Inflammatory macrophage treated with lipopolysaccharide for 4 hours (primary cell): ENCODE results near the gene GFI1.
"Not testable (repeated sequence)": the region's sequence is repeated elsewhere in the genome, so short reads cannot be mapped to it uniquely, and the experiment has no call there.

Experiments used
- DNase-seq: peaks from one replicate; pipeline ENCODE4 v3.0.0-alpha.2; 2020

The GFI1 gene

GRCh38 chr1:92464588-92465255, 22.0 kb downstream of the GFI1 start:
- no peak for DNase-seq

GRCh38 chr1:92461364-92462097, 25.2 kb downstream of the GFI1 start:
- DNase-seq = peak; percentile 57

DNA sequence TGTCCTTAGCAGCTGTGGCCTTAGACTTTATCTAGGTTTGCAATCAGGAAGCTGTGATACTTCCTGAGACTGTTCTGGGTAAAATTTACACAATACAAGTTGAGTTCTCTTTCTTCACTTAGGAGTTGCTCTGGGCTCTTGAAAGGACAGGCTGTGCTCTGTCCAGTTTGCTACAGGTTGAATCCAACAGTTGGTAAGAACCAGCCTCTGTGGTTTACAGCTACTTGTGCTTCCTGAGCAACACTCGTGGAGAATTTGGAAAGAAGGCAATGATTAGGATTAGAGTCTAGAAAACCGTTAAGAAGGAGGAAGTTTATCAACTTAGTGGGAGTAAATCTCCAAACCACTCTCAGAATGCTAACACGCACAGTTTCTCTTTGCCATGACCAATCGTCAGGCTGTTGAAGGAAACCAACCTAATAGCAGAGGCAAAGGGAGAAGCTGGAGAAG, 26.8 kb downstream of the GFI1 start:
- DNase-seq = peak; percentile 83

GRCh38 chr1:92458146-92458545, 28.6 kb downstream of the GFI1 start:
- peak; percentile 65 for DNase-seq

DNA sequence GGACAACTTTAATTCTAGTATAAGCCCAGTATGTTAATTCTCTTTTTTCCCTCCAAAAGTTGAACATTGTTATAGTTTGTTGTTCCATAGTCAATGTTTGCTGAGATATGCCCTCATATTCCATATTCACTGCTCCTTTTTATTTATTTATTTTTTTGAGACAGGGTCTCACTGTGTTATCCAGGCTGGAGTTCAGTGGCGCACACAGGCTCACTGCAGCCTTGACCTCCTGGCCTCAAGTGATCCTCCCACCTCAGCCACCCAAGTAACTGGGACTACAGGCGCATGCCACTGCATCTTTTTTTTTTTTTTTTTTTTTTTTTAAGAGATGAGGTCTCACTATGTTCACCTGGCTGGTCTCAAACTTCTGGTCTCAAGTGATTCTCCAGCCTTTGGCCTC, 38.7 kb downstream of the GFI1 start:
- DNase-seq = no peak

- DNase-seq = no peak
Measured at GRCh38 chr1:92447033-92447681, 39.6 kb downstream of the GFI1 start.

GRCh38 chr1:92446546-92446945, 40.2 kb downstream of the GFI1 start:
- DNase-seq = no peak

DNA sequence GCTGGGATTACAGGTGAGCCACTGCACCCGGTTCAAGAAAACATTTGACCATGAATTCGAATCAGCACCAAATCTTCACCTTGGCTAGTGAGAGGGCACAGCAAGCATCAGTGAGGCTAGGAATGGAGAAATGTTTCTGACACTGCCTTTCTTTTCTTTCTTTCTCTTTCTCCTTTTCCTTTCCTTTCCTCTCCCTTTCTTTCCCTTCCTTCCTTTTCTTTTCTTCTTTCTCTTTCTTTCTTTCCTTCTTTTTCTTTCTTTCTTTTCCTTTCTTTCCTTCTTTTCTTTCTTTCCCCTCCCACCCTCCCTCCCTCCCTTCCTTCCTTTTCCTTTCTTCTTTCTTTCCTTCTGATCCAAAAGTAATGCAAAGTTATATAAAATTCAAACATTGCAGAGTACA, 40.9 kb downstream of the GFI1 start:
- no peak for DNase-seq

GRCh38 chr1:92444351-92444750, 42.4 kb downstream of the GFI1 start:
- DNase-seq = no peak

DNA sequence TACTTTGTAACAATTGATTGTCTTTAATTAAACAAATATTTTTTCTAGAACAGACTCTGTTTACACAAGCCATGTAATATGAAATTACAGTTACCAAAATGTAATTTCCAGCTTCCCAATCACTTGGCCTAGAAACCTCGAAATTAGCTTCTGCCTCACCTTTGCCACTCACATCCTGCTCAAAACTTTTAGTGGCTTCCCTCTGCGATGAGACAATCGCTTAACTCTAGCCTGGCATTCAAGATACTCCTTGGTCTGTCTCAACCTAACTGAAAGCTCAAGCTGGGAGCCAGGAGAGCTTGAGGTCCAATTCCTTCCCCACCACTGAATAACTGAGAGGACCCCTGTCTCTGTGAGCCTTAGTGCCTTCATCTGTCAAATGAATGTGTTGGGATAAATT, 42.8 kb downstream of the GFI1 start:
- no peak for DNase-seq

DNA sequence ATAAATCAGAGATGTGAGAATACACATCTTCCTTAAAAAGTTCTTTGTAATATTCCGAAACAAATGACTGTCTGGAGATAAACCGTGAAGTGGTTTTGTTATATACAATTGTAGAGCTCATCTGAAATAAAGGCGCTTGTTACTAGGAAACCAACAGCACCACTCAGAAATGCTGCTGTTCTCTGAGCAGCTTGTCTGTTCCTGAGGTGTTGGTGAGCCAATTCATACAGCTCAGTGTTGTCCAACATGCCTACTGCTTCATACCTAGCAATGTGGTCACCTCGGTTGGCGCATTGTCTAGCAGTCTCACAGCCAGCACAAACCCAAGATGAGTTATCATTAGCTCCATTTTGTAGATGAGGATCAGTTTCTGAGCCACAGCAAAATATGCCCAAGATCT, 44.4 kb downstream of the GFI1 start:
- no peak for DNase-seq

GRCh38 chr1:92441697-92442342, 44.9 kb downstream of the GFI1 start:
- no peak for DNase-seq

- no peak for DNase-seq
Measured at GRCh38 chr1:92441316-92441696, 45.4 kb downstream of the GFI1 start.

DNA sequence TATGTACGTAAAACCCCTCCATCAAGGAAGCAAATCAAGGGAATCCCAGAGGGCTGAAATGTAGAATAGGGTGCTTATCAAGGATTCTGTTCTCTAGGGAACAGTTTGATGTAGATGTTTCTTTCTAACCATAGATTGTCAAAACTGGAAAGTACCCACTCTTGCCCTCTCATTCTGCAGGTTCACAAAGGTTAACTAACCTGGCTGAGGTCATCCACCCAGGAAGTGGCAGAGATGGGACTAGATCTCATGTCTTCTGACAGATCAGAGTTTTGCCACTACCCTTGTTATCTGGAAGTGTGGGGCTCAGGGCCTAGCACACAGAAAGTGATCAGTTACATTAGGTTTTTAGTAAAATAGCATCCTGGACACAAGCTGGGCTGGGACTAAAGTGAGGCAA, 47.4 kb downstream of the GFI1 start:
- no peak for DNase-seq

DNA sequence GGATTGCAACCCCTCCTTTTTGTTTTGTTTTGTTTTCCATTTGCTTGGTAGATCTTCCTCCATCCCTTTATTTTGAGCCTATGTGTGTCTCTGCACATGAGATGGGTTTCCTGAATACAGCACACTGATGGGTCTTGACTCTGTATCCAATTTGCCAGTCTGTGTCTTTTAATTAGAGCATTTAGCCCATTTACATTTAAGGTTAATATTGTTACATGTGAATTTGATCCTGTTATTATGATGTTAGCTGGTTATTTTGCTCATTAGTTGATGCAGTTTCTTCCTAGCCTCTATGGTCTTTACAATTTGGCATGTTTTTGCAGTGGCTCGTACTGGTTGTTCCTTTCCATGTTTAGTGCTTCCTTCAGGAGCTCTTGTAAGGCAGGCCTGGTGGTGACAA, 52.2 kb downstream of the GFI1 start:
- DNase-seq = not testable (repeated sequence)

DNA sequence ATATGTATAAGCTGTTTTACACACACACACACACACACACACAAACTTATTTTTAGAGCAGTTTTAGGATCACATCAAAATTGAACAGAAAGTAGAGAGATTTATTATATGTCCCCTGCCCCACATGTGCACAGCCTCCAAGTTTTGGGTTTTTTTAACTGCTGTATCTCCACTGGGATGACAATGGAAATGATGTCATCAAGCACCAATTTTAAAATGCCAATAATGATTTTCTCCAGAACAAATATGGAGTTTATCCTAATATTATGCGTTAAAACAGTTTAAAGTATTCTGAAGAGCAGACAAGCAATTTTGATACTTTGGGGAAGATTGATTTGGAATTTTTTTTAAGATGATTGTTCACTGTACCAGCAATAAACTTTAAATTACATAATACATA, 56.7 kb downstream of the GFI1 start:
- no peak for DNase-seq

- DNase-seq = no peak
Measured at GRCh38 chr1:92425617-92426016, 61.1 kb downstream of the GFI1 start.
